Transverse colon (tissue), 4 donors: ENCODE results near the gene SPIN1. TPM values are rescaled to one million over a fixed set of nuclear protein-coding genes. Genes with fewer than 3 reads are reported as not detected.
A peak's percentile ranks its signal among the peaks of the same experiment; 100 is the strongest.

Experiments
- DNase-seq: peaks from one replicate; pipeline ENCODE4 v3.0.0-alpha.2; 2019
- H3K27ac ChIP-seq, 4 donors: fragments of 200-600 bp; sonication (generic); 2 replicates each; pipeline ENCODE4 v1.5.1; 2016 to 2018; ENCODE audit warnings: inconsistent platforms in 4 of 4
- H3K27me3 ChIP-seq: fragments of 200-600 bp; sonication (generic); 2 replicates; pipeline ENCODE4 v1.5.1; 2017; ENCODE audit warnings: inconsistent platforms
- H3K36me3 ChIP-seq, 4 donors: fragments of 200-600 bp; sonication (generic); 2 replicates each; pipeline ENCODE4 v1.5.1; 2017 to 2019; ENCODE audit warnings: inconsistent platforms in 4 of 4
- H3K4me1 ChIP-seq, 4 donors: fragments of 200-600 bp; sonication (generic); 2 replicates each; pipeline ENCODE4 v1.5.1; 2017 to 2020; ENCODE audit warnings: inconsistent platforms in 4 of 4
- H3K4me3 ChIP-seq, 4 donors: fragments of 200-600 bp; sonication (generic); 1 replicate in 1 of 4; 2 replicates in 3 of 4; pipeline versions ENCODE4 v1.5.1 to v1.6.1; 2017 to 2019; ENCODE audit warnings: inconsistent platforms in 4 of 4
- H3K9me3 ChIP-seq, 2 donors: fragments of 200-600 bp; sonication (generic); 2 replicates each; pipeline ENCODE4 v1.5.1; 2017 to 2019; ENCODE audit warnings: inconsistent platforms in 2 of 2
- CTCF ChIP-seq, 5 experiments: fragments of 200-600 bp in 3 of 5; fragments of 450-650 bp in 2 of 5; sonication (generic) in 3 of 5; IDR thresholded peaks; 1 replicate in 2 of 5; 2 replicates in 3 of 5; pipeline ENCODE4 v1.5.1; 2016 to 2017; ENCODE audit warnings: antibody characterized with exemption in 5 of 5, inconsistent platforms in 3 of 5, mild to moderate bottlenecking in 2 of 5, moderate library complexity in 1 of 5
- EP300 ChIP-seq: sonication (generic); formaldehyde crosslinking; IDR thresholded peaks from one replicate; pipeline ENCODE4 v1.6.1; 2017; ENCODE audit warnings: antibody characterized with exemption, low read depth
- POLR2A ChIP-seq: fragments of 450-650 bp; IDR thresholded peaks from one replicate; pipeline ENCODE4 v1.6.1; 2016; ENCODE audit warnings: antibody characterized with exemption, mild to moderate bottlenecking, moderate library complexity
- POLR2AphosphoS5 ChIP-seq, 3 donors: sonication (generic); formaldehyde crosslinking; IDR thresholded peaks; one replicate each; pipeline ENCODE4 v1.6.1; 2016; ENCODE audit warnings: antibody characterized with exemption in 3 of 3
- WGBS, 2 donors: methylation state at CpG; one replicate each; pipeline ENCODE4 v1.1.5; 2018; ENCODE audit warnings: low coverage in 1 of 2; 5-methylcytosine and 5-hydroxymethylcytosine counted together
- in situ Hi-C, 4 donors: fragments of 200-750 bp; cut with MboI; loops; one replicate each; pipeline versions ENCODE4 v1.15.0 to v1.15.1; 2017; ENCODE audit warnings: low sequenced_read_pairs in 3 of 4, low pct_ligation_motif_present in 1 of 4, low pct_unique_long_range_greater_than_20kb in 1 of 4
- intact Hi-C: fragments of 100-400 bp; cut with DNase I; formaldehyde crosslinking; loops from one replicate; pipeline ENCODE4 v1.15.1; 2023; ENCODE audit warnings: low total_unique reads
- total RNA-seq, 4 donors: library from RNA; depleted of rRNA; stranded (reverse); fragments of >200 nt; gene quantifications; one replicate each; pipeline ENCODE4 v1.1.0, GENCODE V29; 2016

Gene SPIN1
- total RNA-seq, 4 donors from 2014 or later, result 33.7 to 72.4 (median 57.3) TPM

- in situ Hi-C loops, result no loop called here
- H3K9me3 ChIP-seq, result peaks cover 13 to 17% of the 10 kb centered on the region in 2 donors
- no peak overlapping the region for H3K4me3 ChIP-seq
- DNase-seq, result no peak
- 40 to 92% methylated on average over 1 to 7 of the region's 7 CpGs for whole genome bisulfite sequencing, 2 donors
- H3K4me1 ChIP-seq, result no peaks in the 10 kb centered on the region
- no peak overlapping the region for H3K27ac ChIP-seq
- TF ChIP-seq POLR2A, result no peak
- TF ChIP-seq CTCF (IDR thresholded peaks at IDR 0.05), result no peak
- TF ChIP-seq EP300, result no peak
- no peak for TF ChIP-seq POLR2AphosphoS5 (IDR thresholded peaks at IDR 0.05)
- no peaks in the 10 kb centered on the region for H3K27me3 ChIP-seq
- peaks cover 0 to 7% (median 0%) of the 10 kb centered on the region in 4 donors for H3K36me3 ChIP-seq
- intact Hi-C loops, result no loop called here
Observed at GRCh38 chr9:88420227-88420626, 32.0 kb downstream of the SPIN1 start.

- no peak overlapping the region for H3K4me3 ChIP-seq
- no peak overlapping the region for H3K27ac ChIP-seq
- TF ChIP-seq EP300, result no peak
- TF ChIP-seq POLR2A, result no peak
- no peak for TF ChIP-seq CTCF (IDR thresholded peaks at IDR 0.05)
- TF ChIP-seq POLR2AphosphoS5 (IDR thresholded peaks at IDR 0.05), result no peak
- no peaks in the 10 kb centered on the region for H3K27me3 ChIP-seq
- peaks cover 0 to 7% (median 0%) of the 10 kb centered on the region in 4 donors for H3K36me3 ChIP-seq
- 92% methylated on average over 5 of the region's 5 CpGs; no CpG with 5 or more reads in 1 of the 2 donors for WGBS, 2 donors
- in situ Hi-C loops (no loop called here), intact Hi-C loops (no loop called here)
- peaks cover 0 to 8% (median 0%) of the 10 kb centered on the region in 4 donors for H3K4me1 ChIP-seq
- DNase-seq, result no peak
- H3K9me3 ChIP-seq, result peaks cover 13 to 17% of the 10 kb centered on the region in 2 donors
Observed at GRCh38 chr9:88421348-88421747, 33.1 kb downstream of the SPIN1 start.

GRCh38 chr9:88425538-88425950 is 37.3 kb downstream of the SPIN1 start:
- intact Hi-C loops (no loop called here), in situ Hi-C loops (no loop called here)
- Histone ChIP-seq H3K4me1 (peaks cover 0 to 15% (median 0%) of the 10 kb centered on the region in 4 donors), H3K27me3 (no peaks in the 10 kb centered on the region), H3K27ac (peak overlapping the region in 2 of 4 donors; percentile 7 to 34), H3K4me3 (no peak overlapping the region), H3K36me3 (peaks cover 0 to 10% (median 0%) of the 10 kb centered on the region in 4 donors), H3K9me3 (no peaks in the 10 kb centered on the region)
- no peak for DNase-seq
- 78 to 79% methylated on average over 6 to 10 of the region's 10 CpGs for WGBS, 2 donors
- no peak for TF ChIP-seq POLR2A
- TF ChIP-seq EP300, result no peak
- no peak for TF ChIP-seq CTCF (IDR thresholded peaks at IDR 0.05)
- TF ChIP-seq POLR2AphosphoS5 (IDR thresholded peaks at IDR 0.05), result no peak

- Histone ChIP-seq H3K27me3 (no peaks in the 10 kb centered on the region), H3K4me3 (no peak overlapping the region), H3K36me3 (peaks cover 0 to 10% (median 0%) of the 10 kb centered on the region in 4 donors), H3K27ac (no peak overlapping the region), H3K4me1 (peaks cover 0 to 15% (median 0%) of the 10 kb centered on the region in 4 donors), H3K9me3 (no peaks in the 10 kb centered on the region)
- 86 to 88% methylated on average over 1 of the region's 1 CpG for WGBS, 2 donors
- no peak for DNase-seq
- TF ChIP-seq POLR2A (no peak), CTCF (IDR thresholded peaks at IDR 0.05) (no peak), EP300 (no peak), POLR2AphosphoS5 (IDR thresholded peaks at IDR 0.05) (no peak)
- in situ Hi-C loops (no loop called here), intact Hi-C loops (no loop called here)
Observed at GRCh38 chr9:88426651-88427050, 38.4 kb downstream of the SPIN1 start.
